GM23338 (cell line): ENCODE measurements around the gene GSTP1. TPM values are rescaled to one million over a fixed set of nuclear protein-coding genes. Genes with fewer than 3 reads are reported as not detected.

ENCODE experiments used
- ATAC-seq: fragments of 200-7000 bp; cut with Tn5 transposase; 3 replicates; pipeline ENCODE4 v1.9.1; 2020
- DNase-seq: peaks from one replicate; pipeline ENCODE4 v3.0.0-alpha.2; 2015; ENCODE audit warnings: low spot score
- H2AFZ ChIP-seq: fragments of 200-600 bp; sonication (generic); 2 replicates; pipeline ENCODE4 v1.8.0; 2016; ENCODE audit warnings: antibody characterized with exemption, mild to moderate bottlenecking, moderate library complexity
- H3F3A ChIP-seq: fragments of 200-600 bp; sonication (generic); replicated peaks from 2 replicates; pipeline ENCODE4 v1.8.0; 2017; ENCODE audit warnings: antibody characterized with exemption, mixed run types, low read depth
- H3K27ac ChIP-seq: fragments of 200-600 bp; sonication (generic); 2 replicates; pipeline ENCODE4 v1.6.1; 2016; ENCODE audit warnings: low read depth
- H3K27me3 ChIP-seq: fragments of 200-600 bp; sonication (generic); 2 replicates; pipeline ENCODE4 v1.8.0; 2016; ENCODE audit warnings: mild to moderate bottlenecking, mixed run types, moderate library complexity; ENCODE audit not compliant: insufficient read depth
- H3K36me3 ChIP-seq: fragments of 200-600 bp; sonication (generic); 2 replicates; pipeline ENCODE4 v1.8.0; 2016; ENCODE audit warnings: mild to moderate bottlenecking; ENCODE audit not compliant: insufficient read depth
- H3K4me1 ChIP-seq: fragments of 200-600 bp; sonication (generic); 2 replicates; pipeline ENCODE4 v1.8.0; 2016; ENCODE audit warnings: mild to moderate bottlenecking, moderate library complexity; ENCODE audit not compliant: insufficient read depth
- H3K4me2 ChIP-seq: fragments of 200-600 bp; sonication (generic); 2 replicates; pipeline ENCODE4 v1.7.1; 2017; ENCODE audit warnings: mixed run types
- H3K4me3 ChIP-seq: fragments of 200-600 bp; sonication (generic); 2 replicates; pipeline ENCODE4 v1.6.1; 2016; ENCODE audit warnings: mixed run types
- H3K79me2 ChIP-seq: fragments of 200-600 bp; sonication (generic); replicated peaks from 2 replicates; pipeline ENCODE4 v1.8.0; 2017; ENCODE audit warnings: mild to moderate bottlenecking; ENCODE audit not compliant: insufficient read depth
- H3K9me2 ChIP-seq: fragments of 200-600 bp; sonication (generic); 2 replicates; pipeline ENCODE4 v1.8.0; 2017; ENCODE audit not compliant: insufficient read depth
- H4K20me1 ChIP-seq: fragments of 200-600 bp; sonication (generic); replicated peaks from 2 replicates; pipeline ENCODE4 v1.8.0; 2017; ENCODE audit warnings: mild to moderate bottlenecking; ENCODE audit not compliant: insufficient read depth
- H3K27ac Mint-ChIP-seq: 2 replicates; pipeline ENCODE4 v1.8.0; 2020; ENCODE audit warnings: inconsistent platforms, mild to moderate bottlenecking, moderate library complexity, mixed read lengths
- H3K27me3 Mint-ChIP-seq: 3 replicates; pipeline ENCODE4 v1.8.0; 2022; ENCODE audit warnings: low read depth, mild to moderate bottlenecking, moderate library complexity, mixed read lengths, inconsistent platforms; ENCODE audit not compliant: insufficient read depth, poor library complexity
- H3K36me3 Mint-ChIP-seq: 3 replicates; pipeline ENCODE4 v1.8.0; 2021; ENCODE audit warnings: low read depth, mild to moderate bottlenecking, inconsistent platforms, moderate library complexity, mixed read lengths
- H3K4me1 Mint-ChIP-seq: 3 replicates; pipeline ENCODE4 v1.8.0; 2020; ENCODE audit warnings: mild to moderate bottlenecking, inconsistent platforms, mixed read lengths
- H3K4me3 Mint-ChIP-seq: 3 replicates; pipeline ENCODE4 v1.8.0; 2021; ENCODE audit warnings: moderate library complexity, mild to moderate bottlenecking, inconsistent platforms, mixed read lengths
- H3K9me3 Mint-ChIP-seq: 3 replicates; pipeline ENCODE4 v1.8.0; 2020; ENCODE audit warnings: moderate library complexity, mild to moderate bottlenecking, inconsistent platforms, mixed read lengths
- CREB1 ChIP-seq: fragments of 250-450 bp; sonication (Bioruptor Pico); IDR thresholded peaks from 2 replicates; pipeline ENCODE4 v1.5.0; 2020; ENCODE audit warnings: low read depth, mild to moderate bottlenecking, moderate library complexity
- CTCF ChIP-seq, 2 experiments: fragments of 200-600 bp in 1 of 2; sonication (generic) in 1 of 2; conservative IDR thresholded peaks; 2 replicates each; pipeline versions ENCODE4 v1.5.1 to v1.6.1; 2016 to 2017; ENCODE audit warnings: antibody characterized with exemption in 2 of 2, low read depth in 2 of 2, mild to moderate bottlenecking in 2 of 2, moderate library complexity in 1 of 2
- JUNB ChIP-seq: IDR thresholded peaks from one replicate; pipeline ENCODE4 v1.6.1; 2016; ENCODE audit warnings: antibody characterized with exemption; ENCODE audit not compliant: unreplicated experiment
- POLR2AphosphoS5 ChIP-seq: IDR thresholded peaks from 2 replicates; pipeline ENCODE4 v1.6.1; 2016; ENCODE audit warnings: antibody characterized with exemption, low read depth
- REST ChIP-seq: IDR thresholded peaks from one replicate; pipeline ENCODE4 v1.6.1; 2018; ENCODE audit warnings: antibody characterized with exemption; ENCODE audit not compliant: unreplicated experiment
- STAT1 ChIP-seq: IDR thresholded peaks from one replicate; pipeline ENCODE4 v1.6.1; 2016; ENCODE audit warnings: antibody characterized with exemption; ENCODE audit not compliant: unreplicated experiment
- ZNF462 ChIP-seq: fragments of 250-450 bp; sonication (Bioruptor Pico); IDR thresholded peaks from 2 replicates; pipeline ENCODE4 v1.5.0; 2020; ENCODE audit warnings: mild to moderate bottlenecking, moderate library complexity
- polyA plus RNA-seq: library from polyadenylated mRNA; unstranded; fragments of >200 nt; fragmentation: Nextera tagmentation; extraction: Ambion mirVana; gene quantifications from 2 replicates; pipeline ENCODE4 v1.2.1, GENCODE V29; 2016
- total RNA-seq: library from RNA; depleted of rRNA; stranded (reverse); fragments of >200 nt; shearing (Covaris generic); gene quantifications from 2 replicates; pipeline ENCODE4 v1.2.3, GENCODE V29; 2014

The GSTP1 gene
- total and polyA plus RNA-seq, 2 experiments from 2014 or later, result 1,776 to 1,881 TPM

DNA sequence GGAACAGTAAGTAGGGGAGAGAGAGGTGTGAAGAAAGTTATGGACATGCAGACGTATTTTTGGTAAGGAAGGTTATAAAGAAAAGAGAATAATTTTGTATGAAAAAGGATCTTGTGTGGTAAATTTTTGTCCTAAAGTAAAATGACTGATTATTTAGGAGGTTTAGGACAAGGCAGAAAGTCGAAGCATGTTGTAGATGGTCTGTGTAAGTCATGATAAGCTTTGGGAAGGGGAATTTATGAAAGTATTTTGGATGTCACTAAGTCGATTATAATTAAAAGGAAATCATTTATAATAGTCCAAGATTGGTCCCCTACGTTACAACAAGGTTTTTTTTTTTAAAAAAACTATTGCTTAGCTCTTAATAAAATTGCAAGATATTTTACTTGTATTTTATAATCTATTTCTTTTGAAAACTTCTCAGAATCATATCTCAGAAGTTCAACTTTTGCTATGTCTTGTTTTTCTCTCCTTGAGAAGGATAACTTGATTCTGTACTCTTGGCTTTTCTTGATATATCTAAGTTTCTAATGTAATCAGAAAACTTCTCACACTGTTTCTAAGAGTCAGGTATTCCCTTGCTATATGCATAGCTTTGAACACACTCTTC, 49.4 kb upstream of the GSTP1 start (continued):
- TF ChIP-seq ZNF462 (no peak), JUNB (no peak), CREB1 (no peak)

- H4K20me1 ChIP-seq, result no peaks in the 10 kb centered on the region
- peaks cover 5% of the 10 kb centered on the region; the same call in 2 of the 3 replicates for H3K36me3 Mint-ChIP-seq
- TF ChIP-seq REST, result no peak
- no peak for TF ChIP-seq CTCF (conservative IDR thresholded peaks at IDR 0.05; ENCODE audit: low read depth in 2 of 2)
- no peak for TF ChIP-seq CREB1
- no peak for TF ChIP-seq STAT1
- no peak for TF ChIP-seq POLR2AphosphoS5
These were observed 48.1 kb upstream of the GSTP1 start for GRCh38 chr11:67535561-67535960.

More at GRCh38 chr11:67535561-67535960, 48.1 kb upstream of the GSTP1 start:
- Histone ChIP-seq H3K27me3 (no peaks in the 10 kb centered on the region), H3K4me2 (no peak overlapping the region), H3K4me3 (no peak overlapping the region), H3K27ac (no peak overlapping the region), H3K36me3 (peaks cover 11% of the 10 kb centered on the region), H3K79me2 (no peaks in the 10 kb centered on the region), H3K4me1 (no peaks in the 10 kb centered on the region), H3F3A (no peaks in the 10 kb centered on the region), H3K9me2 (no peaks in the 10 kb centered on the region; the same call in 1 of the 2 replicates), H2AFZ (no peak overlapping the region)
- ATAC-seq (no peak), DNase-seq (no peak)
- peaks cover 44% of the 10 kb centered on the region for H3K9me3 Mint-ChIP-seq
- no peak overlapping the region for H3K27ac Mint-ChIP-seq
- no peak overlapping the region for H3K4me3 Mint-ChIP-seq
- H3K4me1 Mint-ChIP-seq, result no peaks in the 10 kb centered on the region; the same call in 2 of the 3 replicates
- peaks cover 4% of the 10 kb centered on the region for H3K27me3 Mint-ChIP-seq
